Neural cell (in vitro differentiated cells): ENCODE data around the gene MS4A8.

Experiments
- CTCF ChIP-seq: fragments of 450-650 bp; IDR thresholded peaks from 2 replicates; pipeline ENCODE4 v1.5.1; 2014; ENCODE audit warnings: antibody characterized with exemption, mild to moderate bottlenecking, moderate library complexity; ENCODE audit not compliant: poor library complexity, severe bottlenecking
- EP300 ChIP-seq: fragments of 450-650 bp; conservative IDR thresholded peaks from 2 replicates; pipeline ENCODE4 v1.6.1; 2014; ENCODE audit warnings: antibody characterized with exemption, mild to moderate bottlenecking, moderate library complexity; ENCODE audit not compliant: poor library complexity, severe bottlenecking
- EZH2 ChIP-seq: fragments of 200-600, 300-800 bp; shearing (Covaris generic), sonication (generic); IDR thresholded peaks from 2 replicates; pipeline ENCODE4 v1.6.1; 2014; ENCODE audit warnings: antibody characterized with exemption, low read length, borderline replicate concordance, mild to moderate bottlenecking; ENCODE audit not compliant: insufficient read depth, poor library complexity, severe bottlenecking
- MXI1 ChIP-seq: fragments of 450-650 bp; conservative IDR thresholded peaks from 2 replicates; pipeline ENCODE4 v1.6.1; 2014; ENCODE audit warnings: antibody characterized with exemption, mild to moderate bottlenecking; ENCODE audit not compliant: poor library complexity, severe bottlenecking
- POLR2AphosphoS5 ChIP-seq: IDR thresholded peaks from 2 replicates; pipeline ENCODE4 v1.6.1; 2012
- RAD21 ChIP-seq: fragments of 450-650 bp; conservative IDR thresholded peaks from 2 replicates; pipeline ENCODE4 v1.6.1; 2014; ENCODE audit warnings: antibody characterized with exemption, mild to moderate bottlenecking, moderate library complexity
- TAF1 ChIP-seq: IDR thresholded peaks from 2 replicates; pipeline ENCODE4 v1.6.1; 2012; ENCODE audit warnings: low read depth
- TF ChIP-seq, protein P1 (sequence below): IDR thresholded peaks from 2 replicates; pipeline ENCODE4 v1.6.1; 2012; ENCODE audit warnings: borderline replicate concordance

- TF ChIP-seq EZH2 = no peak
- TF ChIP-seq CTCF = no peak
- TF ChIP-seq MXI1 = no peak
- no peak for TF ChIP-seq EP300
- TF ChIP-seq POLR2AphosphoS5 = no peak
- no peak for TF ChIP-seq RAD21
- TF ChIP-seq, protein P1, sequence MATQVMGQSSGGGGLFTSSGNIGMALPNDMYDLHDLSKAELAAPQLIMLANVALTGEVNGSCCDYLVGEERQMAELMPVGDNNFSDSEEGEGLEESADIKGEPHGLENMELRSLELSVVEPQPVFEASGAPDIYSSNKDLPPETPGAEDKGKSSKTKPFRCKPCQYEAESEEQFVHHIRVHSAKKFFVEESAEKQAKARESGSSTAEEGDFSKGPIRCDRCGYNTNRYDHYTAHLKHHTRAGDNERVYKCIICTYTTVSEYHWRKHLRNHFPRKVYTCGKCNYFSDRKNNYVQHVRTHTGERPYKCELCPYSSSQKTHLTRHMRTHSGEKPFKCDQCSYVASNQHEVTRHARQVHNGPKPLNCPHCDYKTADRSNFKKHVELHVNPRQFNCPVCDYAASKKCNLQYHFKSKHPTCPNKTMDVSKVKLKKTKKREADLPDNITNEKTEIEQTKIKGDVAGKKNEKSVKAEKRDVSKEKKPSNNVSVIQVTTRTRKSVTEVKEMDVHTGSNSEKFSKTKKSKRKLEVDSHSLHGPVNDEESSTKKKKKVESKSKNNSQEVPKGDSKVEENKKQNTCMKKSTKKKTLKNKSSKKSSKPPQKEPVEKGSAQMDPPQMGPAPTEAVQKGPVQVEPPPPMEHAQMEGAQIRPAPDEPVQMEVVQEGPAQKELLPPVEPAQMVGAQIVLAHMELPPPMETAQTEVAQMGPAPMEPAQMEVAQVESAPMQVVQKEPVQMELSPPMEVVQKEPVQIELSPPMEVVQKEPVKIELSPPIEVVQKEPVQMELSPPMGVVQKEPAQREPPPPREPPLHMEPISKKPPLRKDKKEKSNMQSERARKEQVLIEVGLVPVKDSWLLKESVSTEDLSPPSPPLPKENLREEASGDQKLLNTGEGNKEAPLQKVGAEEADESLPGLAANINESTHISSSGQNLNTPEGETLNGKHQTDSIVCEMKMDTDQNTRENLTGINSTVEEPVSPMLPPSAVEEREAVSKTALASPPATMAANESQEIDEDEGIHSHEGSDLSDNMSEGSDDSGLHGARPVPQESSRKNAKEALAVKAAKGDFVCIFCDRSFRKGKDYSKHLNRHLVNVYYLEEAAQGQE = no peak
- TF ChIP-seq TAF1 = no peak
Observed at GRCh38 chr11:60680455-60681119, 18.8 kb upstream of the MS4A8 start.
